T47D (cell line): ENCODE data around the gene PRSS3.
"Not testable (repeated sequence)": the region's sequence is repeated elsewhere in the genome, so short reads cannot be mapped to it uniquely, and the experiment has no call there.

Experiments
- DNase-seq, 2 experiments: peaks; one replicate each; pipeline versions ENCODE4 v3.0.0 to v3.0.0-alpha.2; 2011 to 2012; ENCODE audit warnings: low read depth in 1 of 2, low spot score in 1 of 2
- JUND ChIP-seq: IDR thresholded peaks from 2 replicates; pipeline ENCODE4 v1.6.1; 2012; ENCODE audit warnings: low read depth
- in situ Hi-C: cut with HindIII; loops from 2 replicates; pipeline ENCODE4 v1.10.0; 2016; ENCODE audit warnings: low sequenced_read_pairs, low pct_unique_long_range_greater_than_20kb

The PRSS3 gene

DNA sequence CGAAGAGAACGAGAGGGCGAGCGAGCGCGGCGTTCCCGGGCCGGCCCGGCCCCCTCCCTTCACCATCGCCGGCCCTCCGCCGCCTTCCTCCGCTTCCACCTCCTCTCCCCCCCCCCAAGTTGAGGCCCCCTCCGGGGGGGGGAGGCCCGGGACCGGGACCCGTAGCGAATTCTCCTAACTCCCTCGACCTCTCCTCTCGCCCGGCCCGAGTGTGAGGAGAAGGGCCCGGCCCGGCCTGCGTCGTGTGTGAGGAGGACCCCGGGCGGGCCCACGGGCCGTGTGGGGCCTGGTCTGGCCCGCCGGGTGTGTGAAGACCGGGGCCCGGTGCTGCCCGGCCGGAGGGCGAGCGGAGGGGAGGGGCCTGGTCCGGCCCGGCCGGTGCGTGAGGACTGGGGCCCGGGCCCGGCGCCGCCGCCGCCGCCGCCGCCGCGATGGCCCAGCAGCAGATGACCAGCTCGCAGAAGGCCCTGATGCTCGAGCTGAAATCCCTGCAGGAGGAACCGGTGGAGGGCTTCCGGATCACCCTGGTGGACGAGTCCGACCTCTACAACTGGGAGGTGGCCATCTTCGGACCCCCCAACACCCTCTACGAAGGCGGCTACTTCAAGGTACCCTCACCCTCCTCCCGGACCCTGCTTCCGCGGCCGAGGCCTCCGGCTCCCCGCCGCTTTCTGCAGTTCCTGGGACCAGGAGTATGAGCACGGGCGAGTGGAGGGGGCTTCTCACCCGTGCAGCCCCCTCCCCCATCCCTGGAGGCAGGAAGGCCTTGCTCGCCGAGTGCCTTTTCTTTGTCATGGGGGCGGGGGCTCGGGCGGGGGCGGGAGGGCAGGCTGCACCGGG, 22.2 kb downstream of the PRSS3 start:
- no peak for TF ChIP-seq JUND
- in situ Hi-C loops, result no loop called here
- peak; percentile 25 to 58 for DNase-seq

DNA sequence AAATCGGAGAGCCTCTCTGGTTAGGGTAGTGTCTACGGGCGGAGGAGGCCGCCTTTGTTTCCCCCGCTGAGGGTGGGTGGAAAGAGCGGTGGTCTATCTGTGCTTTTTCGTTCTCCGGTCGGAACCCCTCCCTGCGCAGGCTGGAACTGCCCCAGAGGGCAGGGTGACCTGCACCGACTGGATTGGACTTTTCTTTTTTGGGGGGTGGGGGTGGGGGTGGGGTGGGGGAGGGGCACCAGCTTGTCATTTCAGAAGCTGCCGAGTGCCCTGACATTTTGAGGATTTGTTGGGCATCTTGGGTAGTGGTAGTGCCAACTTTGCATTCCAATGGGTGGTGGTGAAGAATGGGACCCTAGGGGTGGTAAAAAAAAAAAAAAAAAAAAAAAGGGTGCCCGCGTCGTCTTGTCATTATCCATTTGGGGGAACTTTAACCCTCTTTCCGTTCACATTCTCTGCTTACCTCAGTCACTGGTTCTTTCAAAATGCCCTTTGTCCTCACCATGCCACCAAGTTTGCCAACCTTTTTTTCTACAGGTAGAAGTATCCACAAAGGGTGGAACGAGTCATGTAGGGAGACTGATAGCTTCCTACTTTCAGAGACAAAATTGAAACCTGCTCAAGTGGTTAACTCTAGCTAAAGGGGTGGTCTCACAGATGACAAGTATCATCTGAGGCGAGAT, 22.9 kb downstream of the PRSS3 start:
- in situ Hi-C loops, result no loop called here
- DNase-seq, result peak in 1 of 2 experiments; percentile 56
- no peak for TF ChIP-seq JUND

DNA sequence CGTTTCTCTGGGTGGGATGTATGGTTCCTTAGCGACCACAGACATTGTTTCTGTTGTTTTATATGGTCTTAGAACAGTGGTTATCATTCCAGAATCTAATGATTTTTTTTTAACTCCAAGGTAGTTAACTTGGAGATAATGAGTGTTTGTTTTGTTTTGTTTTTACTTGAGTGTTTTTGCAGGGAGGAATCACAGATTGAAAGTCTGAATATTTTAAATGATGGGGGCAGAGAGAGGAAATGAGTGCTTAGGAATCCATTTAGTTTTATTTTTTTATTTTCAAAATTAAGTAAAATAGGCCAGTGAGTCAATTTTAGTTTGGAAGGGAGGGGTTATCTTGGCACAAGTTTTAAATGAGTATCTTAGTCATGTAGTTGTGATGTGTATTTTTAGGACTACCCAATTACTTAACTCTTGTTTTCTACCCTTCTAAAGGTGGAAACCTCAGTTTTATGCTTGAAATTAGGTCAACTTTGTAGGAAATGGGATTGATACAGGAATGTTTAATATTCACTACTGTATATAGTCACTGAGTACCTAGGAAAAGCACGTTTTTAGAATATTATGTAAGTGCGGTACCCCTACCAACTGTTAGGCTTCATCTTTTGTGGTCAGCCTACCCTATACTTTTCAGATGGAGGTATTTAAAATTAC, 23.6 kb downstream of the PRSS3 start:
- no peak for TF ChIP-seq JUND
- no peak for DNase-seq
- in situ Hi-C loops, result no loop called here

DNA sequence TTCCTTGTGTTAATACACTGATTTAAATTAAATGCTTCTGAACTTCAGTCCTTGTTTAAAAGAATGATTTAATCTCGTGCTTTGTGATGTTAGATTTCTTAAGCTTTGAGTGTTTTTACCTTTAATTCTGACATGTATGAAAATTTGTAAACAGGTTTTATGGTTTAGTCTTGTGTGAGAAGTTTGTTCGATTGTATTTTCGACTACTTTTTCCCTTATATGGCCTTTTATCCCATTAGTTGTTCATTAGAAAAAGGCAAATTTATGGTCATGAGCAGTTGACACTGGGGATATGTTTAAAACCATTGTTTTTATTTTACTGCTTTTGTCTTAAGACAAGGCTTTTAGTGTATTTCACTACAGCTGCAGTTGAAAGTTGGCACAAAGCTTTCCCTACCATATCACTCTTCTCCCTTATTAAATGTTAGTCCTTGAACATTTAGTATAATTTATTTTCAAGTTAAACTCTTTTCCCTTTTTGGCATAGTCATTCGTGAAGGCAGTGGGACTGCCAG, 24.9 kb downstream of the PRSS3 start:
- no peak for DNase-seq
- TF ChIP-seq JUND, result no peak
- in situ Hi-C loops, result no loop called here

DNA sequence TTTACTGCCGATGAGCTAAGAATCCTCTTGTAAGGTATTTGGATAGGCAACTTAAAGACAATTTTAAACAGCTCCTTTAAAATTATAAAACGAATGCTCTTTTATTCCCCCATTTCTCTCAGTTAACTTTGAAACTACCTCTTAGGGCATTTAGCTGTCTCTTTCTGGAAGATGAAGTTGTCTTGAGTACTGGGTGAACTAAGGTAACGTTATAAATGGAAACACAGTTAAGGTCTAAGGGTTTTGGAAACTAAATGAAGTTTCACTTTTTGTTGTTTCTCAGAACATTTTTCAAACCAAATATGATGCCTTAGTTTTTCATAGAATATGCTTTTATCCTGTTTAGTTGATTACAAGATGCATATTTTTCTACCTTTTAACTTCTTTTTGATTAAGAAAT, 28.4 kb downstream of the PRSS3 start:
- TF ChIP-seq JUND, result no peak
- DNase-seq, result no peak
- in situ Hi-C loops, result no loop called here

DNA sequence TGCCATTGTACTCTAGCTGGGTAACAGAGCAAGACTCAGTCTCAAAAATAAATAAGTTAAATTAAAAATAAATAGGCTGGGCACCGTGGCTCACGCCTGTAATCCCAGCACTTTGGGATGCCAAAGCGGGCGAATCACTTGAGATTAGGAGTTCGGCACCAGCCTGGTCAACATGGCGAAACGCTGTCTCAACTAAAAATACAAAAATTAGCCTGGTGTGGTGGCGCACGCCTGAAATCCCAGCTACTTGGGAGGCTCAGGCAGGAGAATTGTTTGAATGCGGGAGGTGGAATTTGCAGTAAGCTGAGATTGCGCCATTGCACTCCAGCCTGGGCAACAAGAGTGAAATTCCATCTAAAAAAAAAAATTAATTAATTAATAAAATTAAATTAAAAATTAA, 31.9 kb downstream of the PRSS3 start:
- in situ Hi-C loops, DNase-seq: not testable (repeated sequence)

DNA sequence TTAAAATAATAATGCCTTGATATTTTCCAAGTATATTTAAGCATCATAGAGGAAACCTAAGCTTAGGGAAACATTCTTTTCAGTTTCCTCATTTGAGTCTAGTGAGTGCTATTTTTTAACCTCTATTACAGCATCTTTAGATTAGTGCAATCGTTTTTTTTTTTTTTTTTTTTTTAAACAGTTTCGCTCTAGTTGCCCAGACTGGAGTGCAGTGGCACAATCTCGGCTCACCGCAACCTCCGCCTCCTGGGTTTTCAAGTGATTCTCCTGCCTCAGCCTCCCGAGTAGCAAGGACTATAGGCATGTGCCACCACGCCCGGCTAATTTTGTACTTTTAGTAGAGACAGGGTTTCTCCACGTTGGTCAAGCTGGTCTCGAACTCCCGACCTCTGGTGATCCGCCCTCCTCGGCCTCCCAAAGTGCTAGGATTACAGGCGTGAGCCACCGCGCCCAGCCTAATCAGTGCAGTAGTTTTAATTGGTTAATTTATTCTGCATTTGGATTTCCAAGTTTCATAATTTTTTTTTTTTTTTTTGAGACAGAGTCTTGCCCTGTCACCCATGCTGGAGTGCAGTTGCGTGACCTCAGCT, 34.4 kb downstream of the PRSS3 start:
- DNase-seq, in situ Hi-C loops: not testable (repeated sequence)

DNA sequence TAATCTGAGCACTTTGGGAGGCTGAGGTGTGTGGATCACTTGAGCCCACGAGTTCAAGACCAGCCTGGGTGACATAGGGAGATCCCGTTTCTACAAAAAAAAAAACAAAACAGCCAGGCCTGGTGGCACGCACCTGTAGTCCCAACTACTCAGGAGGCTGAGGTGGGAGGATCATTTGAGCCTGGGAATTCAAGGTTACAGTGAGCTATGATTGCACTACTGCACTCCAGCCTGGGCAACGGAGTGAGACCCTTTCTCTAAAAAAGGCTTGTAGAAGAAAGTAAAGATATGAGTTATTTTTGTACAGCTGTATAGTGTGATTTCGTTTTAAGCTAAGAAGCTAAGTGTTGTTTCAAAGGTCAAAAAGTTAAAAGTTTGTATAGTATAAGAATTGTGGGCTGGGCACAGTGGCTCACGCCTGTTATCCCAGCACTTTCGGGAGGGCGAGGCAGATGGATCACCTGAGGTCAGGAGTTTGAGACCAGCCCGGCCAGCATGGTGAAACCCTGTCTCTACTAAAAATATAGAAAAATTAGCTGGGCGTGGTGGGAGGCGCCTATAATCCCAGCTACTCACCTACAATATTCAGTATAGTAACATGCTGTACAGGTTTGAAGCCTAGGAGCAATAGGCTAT, 40.4 kb downstream of the PRSS3 start:
- no peak for DNase-seq
- no peak for TF ChIP-seq JUND
- in situ Hi-C loops, result no loop called here

DNA sequence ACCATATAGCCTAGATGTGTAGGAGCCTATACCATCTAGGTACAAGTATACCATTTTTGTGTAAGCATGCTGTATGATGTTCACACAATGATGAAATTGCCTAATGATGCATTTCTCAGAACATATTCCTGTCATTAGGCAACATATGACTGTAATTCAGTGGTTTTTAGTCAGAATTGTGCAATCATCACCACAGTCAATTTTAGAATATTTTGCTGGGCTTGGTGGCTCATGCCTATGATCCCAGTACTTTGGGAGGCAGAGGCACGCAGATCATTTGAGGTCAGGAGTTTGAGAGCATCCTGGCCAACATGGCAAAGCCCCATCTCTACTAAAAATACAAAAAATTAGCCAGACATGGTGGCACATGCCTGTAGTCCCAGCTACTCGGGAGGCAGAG, 40.9 kb downstream of the PRSS3 start:
- DNase-seq, in situ Hi-C loops: not testable (repeated sequence)

DNA sequence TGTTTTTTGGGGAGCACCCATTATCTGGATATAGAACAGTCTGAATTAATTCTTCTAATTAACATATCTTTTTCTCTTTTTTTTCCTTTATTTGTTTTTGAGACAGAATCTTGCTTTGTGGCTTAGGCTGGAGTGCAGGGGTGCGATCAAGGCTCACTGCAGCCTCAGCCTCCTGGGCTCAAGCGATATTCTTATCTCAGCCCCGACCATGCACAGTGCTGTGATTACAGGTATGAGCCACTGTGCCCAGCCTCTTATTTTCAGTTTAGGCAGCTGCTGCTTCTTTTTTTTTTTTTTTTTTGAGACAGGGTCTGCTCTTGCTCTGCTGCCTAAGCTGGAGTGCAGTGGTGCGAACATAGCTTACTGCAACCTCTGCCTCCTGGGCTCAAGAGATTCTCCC, 41.8 kb downstream of the PRSS3 start:
- in situ Hi-C loops, result no loop called here
- no peak for DNase-seq
- TF ChIP-seq JUND, result no peak

DNA sequence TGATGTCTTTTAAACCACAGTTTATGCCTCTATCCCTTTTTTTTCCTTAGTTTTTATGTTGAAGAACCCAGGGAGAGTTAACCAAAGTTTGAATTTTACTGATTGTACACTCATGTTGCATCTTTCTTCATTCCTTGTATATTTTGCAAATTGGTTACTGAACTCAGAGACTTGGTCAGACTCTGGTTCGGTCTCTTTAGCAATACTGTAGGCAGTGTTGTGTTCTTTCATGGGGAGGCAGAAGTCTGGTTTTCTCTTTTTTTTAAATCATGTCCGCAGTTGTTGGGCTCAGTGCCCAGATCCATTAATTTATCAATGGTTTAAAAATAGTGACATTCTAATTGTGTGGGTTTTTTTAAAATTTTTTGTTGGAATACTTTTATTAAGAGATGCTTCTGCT, 45.0 kb downstream of the PRSS3 start:
- TF ChIP-seq JUND, result no peak
- DNase-seq, result no peak
- in situ Hi-C loops, result no loop called here

DNA sequence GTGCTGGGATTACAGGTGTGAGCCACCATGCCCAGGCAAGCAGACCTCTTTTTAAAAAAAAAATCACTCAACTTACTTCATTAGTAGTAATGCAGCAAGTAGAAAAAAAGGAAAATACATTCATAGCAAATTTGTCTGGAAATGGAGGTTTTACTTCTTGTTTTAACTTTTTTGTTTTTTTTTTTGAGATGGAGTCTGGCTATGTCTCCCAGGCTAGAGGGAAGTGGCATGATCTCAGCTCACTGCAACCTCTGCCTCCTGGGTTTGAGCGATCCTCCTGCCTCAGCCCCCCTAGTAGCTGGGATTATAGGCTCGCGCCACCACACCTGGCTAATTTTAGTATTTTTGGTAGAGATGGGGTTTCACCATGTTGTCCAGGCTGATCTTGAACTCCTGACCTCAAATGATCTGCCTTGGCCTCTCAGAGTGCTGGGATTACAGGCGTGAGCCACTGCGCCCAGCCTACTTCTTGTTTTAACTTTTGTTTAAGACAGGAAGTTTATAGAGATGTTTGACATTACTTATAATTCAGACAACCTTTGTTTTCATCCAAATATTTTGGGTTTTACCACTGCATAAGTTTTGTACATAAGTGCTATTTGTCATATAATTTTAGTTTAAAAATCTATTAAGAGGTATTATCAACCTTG, 48.1 kb downstream of the PRSS3 start:
- no peak for TF ChIP-seq JUND
- no peak for DNase-seq
- in situ Hi-C loops, result no loop called here
